Fibroblast of lung (primary cell): ENCODE results near the gene TMEM258. TPM values are rescaled to one million over a fixed set of nuclear protein-coding genes. Genes with fewer than 3 reads are reported as not detected.

ENCODE experiments used
- DNase-seq, 2 donors: peaks; one replicate each; pipeline versions ENCODE4 v3.0.0 to v3.0.0-alpha.2; 2010; ENCODE audit warnings: low read depth in 2 of 2
- H2AFZ ChIP-seq: 2 replicates; pipeline ENCODE4 v1.5.1; 2012; ENCODE audit warnings: low read length, control low read depth, inconsistent platforms
- H3K27ac ChIP-seq: 2 replicates; pipeline ENCODE4 v1.5.1; 2011; ENCODE audit warnings: low read length, control low read depth; ENCODE audit not compliant: insufficient read depth
- H3K27me3 ChIP-seq: 2 replicates; pipeline ENCODE4 v1.5.1; 2011; ENCODE audit warnings: mild to moderate bottlenecking, low read length; ENCODE audit not compliant: control insufficient read depth, insufficient read depth
- H3K36me3 ChIP-seq: 2 replicates; pipeline ENCODE4 v1.5.1; 2011; ENCODE audit warnings: low read length; ENCODE audit not compliant: control insufficient read depth, insufficient read depth
- H3K4me1 ChIP-seq: 2 replicates; pipeline ENCODE4 v1.5.1; 2011; ENCODE audit warnings: low read length; ENCODE audit not compliant: control insufficient read depth, insufficient read depth; ENCODE audit errors: extremely low read depth
- H3K4me2 ChIP-seq: 2 replicates; pipeline ENCODE4 v1.5.1; 2011; ENCODE audit warnings: low read length, control low read depth; ENCODE audit not compliant: insufficient read depth; ENCODE audit errors: extremely low read depth
- H3K4me3 ChIP-seq, 4 experiments: fragments of 200-600 bp in 1 of 4; sonication (generic) in 1 of 4; replicated peaks in 1 of 4; 2 replicates each; pipeline ENCODE4 v1.5.1; 2011 to 2016; ENCODE audit warnings: low read length in 4 of 4, low read depth in 3 of 4, mild to moderate bottlenecking in 3 of 4, control low read depth in 2 of 4, inconsistent platforms in 1 of 4, mixed read lengths in 1 of 4; ENCODE audit not compliant: insufficient read depth in 1 of 4; ENCODE audit errors: control extremely low read depth in 1 of 4
- H3K79me2 ChIP-seq: 2 replicates; pipeline ENCODE4 v1.5.1; 2012; ENCODE audit warnings: mild to moderate bottlenecking, low read length, inconsistent platforms; ENCODE audit not compliant: control insufficient read depth, insufficient read depth
- H3K9ac ChIP-seq: 2 replicates; pipeline ENCODE4 v1.5.1; 2011; ENCODE audit warnings: mild to moderate bottlenecking, low read length, control low read depth; ENCODE audit not compliant: insufficient read depth
- H3K9me3 ChIP-seq: 2 replicates; pipeline ENCODE4 v1.5.1; 2012; ENCODE audit warnings: low read depth, low read length; ENCODE audit not compliant: control insufficient read depth, insufficient read depth
- H4K20me1 ChIP-seq: 2 replicates; pipeline ENCODE4 v1.5.1; 2011; ENCODE audit warnings: low read length; ENCODE audit not compliant: control insufficient read depth, insufficient read depth; ENCODE audit errors: extremely low read depth
- CTCF ChIP-seq, 2 donors: IDR thresholded peaks in 1 of 2; conservative IDR thresholded peaks in 1 of 2; 1 replicate in 1 of 2; 2 replicates in 1 of 2; pipeline ENCODE4 v1.5.1; 2011 to 2012; ENCODE audit warnings: low read length in 2 of 2, control low read depth in 1 of 2, inconsistent platforms in 1 of 2, low read depth in 1 of 2, mild to moderate bottlenecking in 1 of 2
- EZH2 ChIP-seq: IDR thresholded peaks from 2 replicates; pipeline ENCODE4 v1.5.1; 2012; ENCODE audit warnings: low read length, control low read depth, mild to moderate bottlenecking; ENCODE audit errors: missing control alignments
- polyA plus RNA-seq, 2 donors: library from polyadenylated mRNA; depleted of rRNA in 1 of 2; stranded (reverse) in 1 of 2; unstranded in 1 of 2; fragments of >200 nt; gene quantifications; 2 replicates each; pipeline ENCODE4 v1.2.1, GENCODE V29; 2011 to 2012; ENCODE audit warnings: missing spikeins in 1 of 2
- total RNA-seq: library from RNA; depleted of rRNA; stranded (reverse); fragments of >200 nt; gene quantifications from 2 replicates; pipeline ENCODE4 v1.2.1, GENCODE V29; 2014

TMEM258 gene
- total and polyA plus RNA-seq, 2 donors (not counting 1 experiment from before 2014, with no cell fraction given), result 173 to 245 TPM

- no peak overlapping the region for H3K9ac ChIP-seq
Measured at GRCh38 chr11:61756452-61757212, 35.8 kb downstream of the TMEM258 start.

GRCh38 chr11:61756147-61756451, 36.3 kb downstream of the TMEM258 start:
- H2AFZ ChIP-seq, result no peak overlapping the region
- no peak overlapping the region for H3K4me3 ChIP-seq
- H3K4me2 ChIP-seq, result no peak overlapping the region
- H3K79me2 ChIP-seq, result no peaks in the 10 kb centered on the region
- peaks cover 3% of the 10 kb centered on the region for H3K4me1 ChIP-seq
- peaks cover 13% of the 10 kb centered on the region for H3K27me3 ChIP-seq
- H3K36me3 ChIP-seq, result no peaks in the 10 kb centered on the region
- TF ChIP-seq EZH2, result no peak
- no peak for TF ChIP-seq CTCF (conservative IDR thresholded peaks at IDR 0.05 in 1 of 2, IDR thresholded peaks at IDR 0.05 in 1 of 2; ENCODE audit: low read depth in 1 of 2, low read length in 2 of 2)
- H4K20me1 ChIP-seq, result no peaks in the 10 kb centered on the region
- no peaks in the 10 kb centered on the region for H3K9me3 ChIP-seq
- no peak overlapping the region for H3K27ac ChIP-seq
- DNase-seq, result no peak
- no peak overlapping the region for H3K9ac ChIP-seq

More at GRCh38 chr11:61756452-61757212, 35.8 kb downstream of the TMEM258 start:
- peaks cover 3% of the 10 kb centered on the region for H3K4me1 ChIP-seq
- peak; percentile 17 to 46 for DNase-seq
- TF ChIP-seq EZH2 (no peak), CTCF (conservative IDR thresholded peaks at IDR 0.05 in 1 of 2, IDR thresholded peaks at IDR 0.05 in 1 of 2; ENCODE audit: low read depth in 1 of 2, low read length in 2 of 2) (no peak)
- peaks cover 13% of the 10 kb centered on the region for H3K27me3 ChIP-seq
- H3K9me3 ChIP-seq, result no peaks in the 10 kb centered on the region
- no peaks in the 10 kb centered on the region for H4K20me1 ChIP-seq
- no peaks in the 10 kb centered on the region for H3K36me3 ChIP-seq
- no peaks in the 10 kb centered on the region for H3K79me2 ChIP-seq
- H3K4me3 ChIP-seq, result no peak overlapping the region
- no peak overlapping the region for H3K4me2 ChIP-seq
- no peak overlapping the region for H3K27ac ChIP-seq
- H2AFZ ChIP-seq, result no peak overlapping the region

GRCh38 chr11:61754534-61755482, 37.6 kb downstream of the TMEM258 start:
- peak; percentile 15 to 81 for DNase-seq
- no peak overlapping the region for H3K9ac ChIP-seq
- no peaks in the 10 kb centered on the region for H3K9me3 ChIP-seq
- no peaks in the 10 kb centered on the region for H4K20me1 ChIP-seq
- H3K27ac ChIP-seq, result no peak overlapping the region
- H3K4me2 ChIP-seq, result no peak overlapping the region
- peaks cover 3% of the 10 kb centered on the region for H3K4me1 ChIP-seq
- peaks cover 13% of the 10 kb centered on the region for H3K27me3 ChIP-seq
- no peak overlapping the region for H3K4me3 ChIP-seq
- no peaks in the 10 kb centered on the region for H3K36me3 ChIP-seq
- no peaks in the 10 kb centered on the region for H3K79me2 ChIP-seq
- TF ChIP-seq EZH2 (no peak), CTCF (conservative IDR thresholded peaks at IDR 0.05 in 1 of 2, IDR thresholded peaks at IDR 0.05 in 1 of 2; ENCODE audit: low read depth in 1 of 2, low read length in 2 of 2) (no peak)
- no peak overlapping the region for H2AFZ ChIP-seq
